ENCODE data around the gene ADAP1.

Gene ADAP1

DNA sequence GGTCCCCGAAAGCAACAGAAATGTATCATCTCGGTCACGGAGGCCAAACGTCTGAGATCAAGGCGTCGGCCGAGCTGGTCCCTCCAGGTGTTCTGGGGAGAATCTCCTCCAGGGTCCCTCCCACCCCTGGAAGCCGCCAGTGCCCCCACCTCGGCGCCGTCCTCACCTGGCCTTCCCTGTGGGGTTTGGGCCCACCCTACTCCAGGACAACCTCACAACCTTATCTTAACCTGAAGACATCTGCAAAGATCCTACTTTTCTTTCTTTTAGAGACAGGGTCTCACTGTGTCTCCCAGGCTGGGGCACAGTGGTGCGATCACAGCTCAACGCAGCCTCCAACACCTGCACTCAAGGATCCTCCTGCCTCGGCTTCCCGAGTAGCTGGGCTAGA lies 33.4 kb downstream of the ADAP1 start:
- DNase-seq, result no peak

DNA sequence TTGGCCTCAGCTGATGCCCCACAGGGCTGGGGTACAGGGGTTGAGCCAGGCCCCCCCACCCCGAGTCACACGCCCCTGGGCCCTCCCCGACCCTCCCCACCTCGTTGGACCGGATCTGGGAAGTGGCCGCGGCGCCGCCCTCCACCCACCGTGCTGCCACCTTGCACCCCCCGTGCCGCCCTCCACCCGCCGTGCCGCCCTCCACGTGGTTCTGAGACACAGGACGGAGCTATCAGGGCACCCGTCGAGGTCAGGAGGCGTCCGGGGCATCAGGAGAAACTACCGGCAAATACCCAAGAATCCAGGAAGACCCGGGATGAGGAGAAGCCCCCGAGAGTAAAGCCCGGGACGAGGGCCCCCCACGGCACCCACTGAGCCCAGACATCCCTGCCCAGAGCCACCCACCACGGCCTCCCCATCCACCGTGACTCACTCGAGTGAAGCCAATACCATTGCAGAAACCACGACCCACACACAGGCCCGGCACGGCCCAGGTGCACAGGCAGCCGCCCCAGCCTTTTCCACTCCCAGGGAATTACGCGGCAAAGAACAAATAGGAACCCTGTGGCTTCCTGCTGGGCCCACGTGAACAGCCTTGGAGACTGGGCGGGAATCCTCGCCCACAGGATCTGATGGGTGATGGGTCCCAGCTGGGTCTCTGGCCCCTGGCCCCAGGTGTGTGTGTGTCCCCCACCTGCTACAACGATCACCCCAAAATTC lies 34.0 kb downstream of the ADAP1 start:
- DNase-seq, result no peak

DNA sequence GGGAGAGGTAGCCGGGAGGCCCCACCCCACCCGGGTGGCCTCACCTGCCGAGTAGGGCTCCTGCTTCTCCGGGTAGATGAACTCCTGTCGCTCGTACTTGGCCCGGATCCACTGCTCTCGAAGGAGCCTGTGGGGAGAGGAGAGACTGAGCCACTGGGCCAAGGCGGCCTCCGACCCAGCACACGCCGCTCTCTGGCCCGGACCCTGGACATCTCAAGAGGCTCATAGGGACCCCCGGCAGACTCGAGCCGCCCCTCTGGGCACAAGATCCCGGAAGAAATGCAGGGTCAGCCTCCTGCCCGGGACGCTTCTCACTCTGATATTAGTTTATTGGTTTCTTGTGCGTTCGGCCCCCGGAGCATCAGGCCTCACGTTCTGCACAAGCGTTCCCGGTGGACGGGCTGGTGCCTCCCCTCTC lies 34.5 kb downstream of the ADAP1 start:
- no peak for DNase-seq

- no peak for DNase-seq
Observed at GRCh38 chr7:919114-919442, 35.4 kb downstream of the ADAP1 start.

GRCh38 chr7:918441-919113 lies 35.9 kb downstream of the ADAP1 start:
- no peak for DNase-seq

DNA sequence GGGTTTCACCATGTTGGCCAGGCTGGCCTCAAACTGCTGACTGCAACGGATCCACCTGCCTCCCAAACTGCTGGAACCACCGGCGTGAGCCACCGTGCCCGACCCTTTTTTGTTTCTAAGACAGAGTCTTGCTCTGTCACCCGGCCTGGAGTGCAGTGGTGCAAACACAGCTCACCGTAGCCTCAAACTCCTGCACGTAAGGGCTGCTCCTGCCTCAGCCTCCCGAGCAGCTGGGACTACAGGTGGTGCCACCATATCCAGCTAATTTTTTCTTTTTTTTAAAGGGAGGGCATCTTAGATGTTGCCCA lies 36.4 kb downstream of the ADAP1 start:
- DNase-seq, result no peak

DNA sequence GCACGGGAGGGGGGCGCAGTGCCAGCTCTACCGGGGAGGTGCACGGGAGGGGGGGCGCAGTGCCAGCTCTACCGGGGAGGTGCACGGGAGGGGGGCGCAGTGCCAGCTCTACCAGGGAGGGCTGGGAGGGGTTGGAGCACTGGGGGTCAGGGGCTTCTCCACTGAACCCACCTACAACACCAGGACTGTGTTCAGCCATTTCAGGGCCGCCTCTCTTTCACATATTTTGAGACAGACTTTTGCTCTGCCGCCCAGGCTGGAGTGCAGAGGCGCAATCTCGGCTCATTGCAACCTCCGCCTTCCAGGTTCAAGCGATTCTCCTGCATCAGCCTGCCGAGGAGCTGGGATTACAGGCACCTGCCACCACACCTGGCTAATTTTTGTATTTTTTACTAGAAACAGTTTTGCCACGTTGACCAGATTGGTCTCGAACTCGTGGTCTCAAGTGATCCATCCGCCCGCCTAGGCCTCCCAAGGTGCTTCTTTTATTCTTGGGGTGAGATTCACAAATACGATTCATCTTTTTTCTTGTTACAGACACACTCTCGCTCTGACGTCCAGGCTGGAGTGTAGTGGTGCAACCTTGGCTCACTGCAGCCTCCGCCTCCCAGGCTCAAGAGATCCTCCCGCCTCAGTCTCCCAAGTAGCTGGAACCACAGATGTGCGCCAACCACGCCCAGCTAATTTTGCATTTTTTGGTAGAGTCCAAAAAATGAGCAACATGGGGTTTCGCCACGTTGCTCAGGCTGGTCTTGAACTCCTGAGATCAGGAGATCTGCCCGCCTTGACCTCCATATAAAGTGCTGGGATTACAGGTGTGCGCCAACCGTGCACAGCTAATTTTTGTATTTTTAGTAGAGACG lies 37.0 kb downstream of the ADAP1 start:
- DNase-seq, result no peak

DNA sequence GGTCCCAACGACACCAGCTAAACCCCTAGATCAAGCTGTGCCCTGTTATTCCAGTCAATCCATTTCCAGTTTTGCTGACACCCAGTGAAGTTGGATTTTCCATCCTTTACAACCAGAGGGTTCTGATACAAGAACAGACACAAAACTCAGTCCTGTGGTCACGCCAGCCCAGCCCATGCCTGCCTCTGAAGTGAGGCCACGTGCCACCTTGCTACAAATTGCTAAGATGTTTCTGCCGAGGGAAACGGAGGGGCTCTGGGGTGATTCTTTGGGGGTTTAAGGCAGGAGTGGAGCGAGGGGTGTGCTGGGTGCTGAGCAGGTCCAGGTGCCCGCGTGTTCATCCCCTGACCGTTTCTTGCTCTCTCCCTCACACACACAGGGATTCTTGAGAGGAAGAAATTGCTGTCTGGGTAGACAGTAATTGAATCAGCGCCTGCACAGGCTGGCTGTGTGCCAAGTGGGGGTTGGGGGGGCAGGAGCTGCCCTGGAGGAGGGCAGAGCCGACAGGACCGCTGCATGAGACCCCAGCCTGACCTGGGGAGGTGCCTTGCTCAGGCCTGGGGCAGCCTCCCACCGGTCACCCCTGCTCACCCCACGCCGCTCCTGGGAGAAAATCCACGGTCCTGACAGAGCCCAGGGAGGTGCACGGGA lies 38.1 kb downstream of the ADAP1 start:
- DNase-seq, result no peak

- DNase-seq, result no peak
Observed at GRCh38 chr7:915291-916218, 38.9 kb downstream of the ADAP1 start.

- no peak for DNase-seq
Observed at GRCh38 chr7:914521-915194, 39.8 kb downstream of the ADAP1 start.

DNA sequence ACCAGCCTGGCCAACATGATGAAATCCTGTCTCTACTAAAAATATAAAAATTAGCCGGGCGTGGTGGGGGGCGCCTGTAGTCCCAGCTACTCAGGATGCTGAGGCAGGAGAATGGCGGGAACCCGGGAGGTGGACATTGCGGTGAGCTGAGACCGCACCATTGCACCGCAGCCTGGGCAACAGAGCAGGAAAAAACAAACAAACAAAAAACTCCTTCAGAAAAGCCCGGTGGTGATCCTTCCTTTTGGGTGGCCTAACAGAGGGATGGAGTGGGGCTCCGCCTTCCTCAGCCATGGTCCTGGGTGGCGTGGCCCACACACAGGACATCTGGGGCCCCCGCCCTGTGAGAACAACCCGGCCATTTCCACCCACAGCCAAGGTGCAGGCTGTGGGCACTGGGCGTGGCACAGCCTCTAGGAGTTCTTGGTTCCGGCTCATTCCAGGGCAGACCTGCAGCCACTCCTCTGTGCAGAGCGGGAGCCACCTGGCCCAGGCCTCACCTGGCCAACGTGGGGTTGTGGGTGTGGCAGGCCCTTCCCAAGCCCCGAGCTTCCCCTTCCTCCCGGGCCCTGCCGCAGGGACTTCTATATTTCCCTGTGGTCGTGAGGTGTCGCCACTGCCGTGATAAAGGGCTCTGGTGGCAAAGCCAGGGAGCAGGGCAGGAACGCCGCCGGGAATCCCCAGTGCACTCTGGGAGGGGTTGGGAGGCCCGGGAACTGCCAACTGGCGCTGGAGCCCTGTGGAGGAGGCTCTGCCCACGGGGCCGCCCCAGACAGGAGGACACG lies 40.6 kb downstream of the ADAP1 start:
- DNase-seq, result no peak

GRCh38 chr7:911791-912480 lies 42.5 kb downstream of the ADAP1 start:
- no peak for DNase-seq

DNA sequence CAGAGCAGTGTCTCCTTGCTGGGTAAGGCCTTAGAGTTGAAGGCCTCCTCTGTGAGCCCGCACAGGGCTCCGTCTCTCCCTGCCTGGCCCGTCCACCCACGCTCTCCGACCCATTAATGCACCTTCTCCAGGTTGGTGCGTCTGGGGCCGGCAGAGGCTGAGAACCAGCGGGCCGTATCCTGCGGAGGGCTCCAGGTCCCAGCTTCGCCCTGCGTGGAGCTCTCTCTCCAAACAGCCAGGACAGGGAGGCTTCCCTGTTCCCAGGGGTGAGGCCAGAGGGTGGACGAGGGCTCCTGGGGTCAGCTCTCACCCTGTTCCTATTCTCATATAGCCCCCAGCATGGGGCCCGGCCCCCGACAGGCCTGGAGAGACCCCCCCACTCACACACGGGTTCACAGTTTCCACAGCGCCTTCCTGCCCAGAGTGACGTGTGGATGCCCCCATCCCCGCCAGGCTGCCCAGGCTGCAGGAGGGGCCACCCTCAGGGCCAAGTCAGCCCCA lies 43.5 kb downstream of the ADAP1 start:
- no peak for DNase-seq

GRCh38 chr7:910441-910861 lies 44.0 kb downstream of the ADAP1 start:
- DNase-seq, result no peak

- DNase-seq, result peak; percentile 28
Observed at GRCh38 chr7:909358-910329, 44.8 kb downstream of the ADAP1 start.

DNA sequence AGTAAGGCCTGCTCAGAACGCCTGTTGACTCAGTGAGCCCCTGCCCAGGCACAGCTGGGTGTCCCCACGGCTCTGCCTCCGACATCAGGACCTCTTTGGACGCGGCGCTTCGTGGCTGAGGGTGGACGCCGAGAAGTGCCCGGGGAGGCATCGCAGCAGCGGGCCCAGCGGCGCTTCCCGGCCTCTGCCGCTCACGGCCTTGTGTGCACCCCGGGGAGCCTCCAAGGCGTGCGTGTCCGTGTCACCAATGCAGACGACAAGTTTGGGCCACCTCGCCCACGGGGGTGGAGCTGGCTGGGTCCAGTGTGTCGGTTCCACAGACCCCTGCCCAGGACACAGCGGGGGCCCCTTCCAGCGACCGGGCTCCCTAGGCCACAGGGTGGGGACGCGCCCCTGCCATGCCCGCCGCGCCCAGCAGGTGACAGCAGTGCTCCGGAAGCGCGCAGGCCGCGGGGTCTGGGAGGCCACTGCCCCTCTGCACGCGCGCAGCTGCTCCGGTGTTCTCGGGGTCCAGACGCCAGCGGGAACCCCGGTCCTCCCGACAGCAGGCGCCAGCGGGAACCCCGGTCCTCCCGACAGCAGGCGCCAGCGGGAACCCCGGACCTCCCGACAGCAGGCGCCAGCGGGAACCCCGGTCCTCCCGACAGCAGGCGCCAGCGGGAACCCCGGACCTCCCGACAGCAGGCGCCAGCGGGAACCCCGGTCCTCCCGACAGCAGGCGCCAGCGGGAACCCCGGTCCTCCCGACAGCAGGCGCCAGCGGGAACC lies 45.7 kb downstream of the ADAP1 start:
- DNase-seq, result peak; percentile 63

GRCh38 chr7:908159-908581 lies 46.3 kb downstream of the ADAP1 start:
- DNase-seq, result no peak

All from activated CD4-positive, alpha-beta T cell treated with anti-CD3 and anti-CD28 coated beads, Interleukin-2, amount 50 U/mL, for 1 hour (primary cell).